K562 (cell line): ENCODE measurements around the gene NME7. TPM values are rescaled to one million over a fixed set of nuclear protein-coding genes. Genes with fewer than 3 reads are reported as not detected.
"Not testable (repeated sequence)": the region's sequence is repeated elsewhere in the genome, so short reads cannot be mapped to it uniquely, and the experiment has no call there.

Experiments used
- ATAC-seq: fragments of 200-7000 bp; cut with Tn5 transposase; 3 replicates; pipeline ENCODE4 v1.9.1; 2020; ENCODE audit warnings: moderate library complexity
- BruUV-seq: library from RNA; stranded (reverse); fragments of 400-500 nt; replicated peaks from 2 replicates; lab custom pipeline; 2021; lab: Mats Ljungman, UMichigan
- CTCF ChIA-PET: fragments of 300-600 bp; formaldehyde crosslinking; extraction: SDS; loops from one replicate; lab custom pipeline; 2021; ENCODE audit warnings: low intra/inter-chr PET ratio; lab: Yijun Ruan, JAX
- POLR2A ChIA-PET: fragments of 300-600, 350-650 bp; sonication (Branson Sonifier 250); formaldehyde crosslinking; extraction: SDS; loops from one replicate; lab custom pipeline; 2021; ENCODE audit warnings: antibody characterized with exemption, inconsistent platforms; lab: Yijun Ruan, JAX
- DNase-seq, 4 experiments: peaks; one replicate each; pipeline versions ENCODE4 v3.0.0 to v3.0.0-alpha.2; 2011 to 2018; ENCODE audit warnings: low spot score in 3 of 4, mixed read lengths in 3 of 4; ENCODE audit errors: extremely low read depth in 1 of 4
- FAIRE-seq: peaks from 2 replicates; lab custom pipeline; 2011; peaks lifted over from hg19 to GRCh38; lab: Jason Lieb, UNC
- H2AFZ ChIP-seq: 2 replicates; pipeline ENCODE4 v1.6.0; 2011; ENCODE audit warnings: low read depth, low read length, control low read depth, inconsistent platforms
- H3K27ac ChIP-seq: fragments of 200-600 bp; 3 replicates; pipeline ENCODE4 v1.8.0; 2011; ENCODE audit warnings: low read depth, mild to moderate bottlenecking, control low read depth, inconsistent platforms, low read length, moderate library complexity, mixed read lengths; ENCODE audit errors: extremely low read depth
- H3K27me3 ChIP-seq, 2 experiments: fragments of 300-600 bp in 1 of 2; 2 replicates in 1 of 2; 3 replicates in 1 of 2; pipeline versions ENCODE4 v1.6.0 to v1.8.0; 2011; ENCODE audit warnings: inconsistent platforms in 2 of 2, low read length in 2 of 2, mild to moderate bottlenecking in 1 of 2, mixed read lengths in 1 of 2, moderate library complexity in 1 of 2; ENCODE audit not compliant: control insufficient read depth in 2 of 2, insufficient read depth in 2 of 2
- H3K36me3 ChIP-seq: fragments of 300-600 bp; 3 replicates; pipeline ENCODE4 v1.8.0; 2011; ENCODE audit warnings: mild to moderate bottlenecking, low read length, inconsistent platforms; ENCODE audit not compliant: control insufficient read depth, insufficient read depth
- H3K4me1 ChIP-seq, 2 experiments: fragments of 200-600 bp in 1 of 2; replicated peaks in 1 of 2; 2 replicates in 1 of 2; 3 replicates in 1 of 2; pipeline versions ENCODE4 v1.5.1 to v1.8.0; 2011; ENCODE audit warnings: inconsistent platforms in 2 of 2, low read length in 2 of 2, mild to moderate bottlenecking in 1 of 2, mixed read lengths in 1 of 2, moderate library complexity in 1 of 2; ENCODE audit not compliant: control insufficient read depth in 2 of 2, insufficient read depth in 2 of 2
- H3K4me2 ChIP-seq: 2 replicates; pipeline ENCODE4 v1.6.1; 2011; ENCODE audit warnings: low read length, control low read depth, inconsistent platforms, mixed read lengths; ENCODE audit not compliant: insufficient read depth
- H3K4me3 ChIP-seq: fragments of 200-600 bp; sonication (generic), shearing (Covaris generic); 2 replicates; pipeline ENCODE4 v1.5.1; 2016; ENCODE audit warnings: control low read depth, inconsistent platforms
- H3K79me2 ChIP-seq: fragments of 200-600 bp; 3 replicates; pipeline ENCODE4 v1.8.0; 2011; ENCODE audit warnings: low read length, inconsistent platforms; ENCODE audit not compliant: control insufficient read depth, insufficient read depth
- H3K9ac ChIP-seq, 2 experiments: 2 replicates each; pipeline versions ENCODE4 v1.6.0 to v1.6.1; 2011; ENCODE audit warnings: low read depth in 2 of 2, low read length in 2 of 2, control low read depth in 1 of 2, inconsistent platforms in 1 of 2, mild to moderate bottlenecking in 1 of 2, mixed read lengths in 1 of 2; ENCODE audit not compliant: insufficient read depth in 1 of 2
- H3K9me1 ChIP-seq: one replicate; pipeline ENCODE4 v1.6.0; 2011; ENCODE audit warnings: inconsistent platforms, mild to moderate bottlenecking, low read length, moderate library complexity; ENCODE audit not compliant: control insufficient read depth, insufficient read depth
- H3K9me3 ChIP-seq: replicated peaks from 2 replicates; pipeline ENCODE4 v1.5.1; 2011; ENCODE audit warnings: low read depth, low read length, inconsistent platforms; ENCODE audit not compliant: control insufficient read depth, insufficient read depth
- H4K20me1 ChIP-seq: replicated peaks from 2 replicates; pipeline ENCODE4 v1.6.1; 2011; ENCODE audit warnings: low read length, inconsistent platforms, mixed read lengths; ENCODE audit not compliant: control insufficient read depth, insufficient read depth
- BCL6 ChIP-seq: fragments of 250-450 bp; sonication (Bioruptor Pico); IDR thresholded peaks from 2 replicates; pipeline ENCODE4 v1.4.0; 2020
- CREM ChIP-seq: IDR thresholded peaks from 2 replicates; pipeline ENCODE4 v1.6.1; 2014; ENCODE audit warnings: antibody characterized with exemption, low read depth
- GTF2A2 ChIP-seq: IDR thresholded peaks from 2 replicates; pipeline ENCODE4 v1.6.1; 2016; ENCODE audit warnings: mild to moderate bottlenecking, missing genetic modification characterization, missing compliant biosample characterization
- KAT7 ChIP-seq: sonication (generic); formaldehyde crosslinking; IDR thresholded peaks from 2 replicates; pipeline ENCODE4 v1.8.0; 2022; ENCODE audit warnings: missing genetic modification reagents, mild to moderate bottlenecking, borderline replicate concordance
- MECOM ChIP-seq: fragments of 250-450 bp; sonication (Bioruptor Pico); IDR thresholded peaks from 2 replicates; pipeline ENCODE4 v1.8.0; 2022; ENCODE audit warnings: inconsistent platforms
- RBM15 ChIP-seq: fragments of 200-400 bp; formaldehyde crosslinking; IDR thresholded peaks from 2 replicates; pipeline ENCODE4 v1.6.1; 2018; ENCODE audit warnings: mild to moderate bottlenecking, low read length, moderate library complexity; ENCODE audit not compliant: insufficient read depth
- SRF ChIP-seq, 2 experiments: fragments of 250-450, 450-650 bp in 1 of 2; sonication (Bioruptor Pico) in 1 of 2; sonication (generic) in 1 of 2; formaldehyde crosslinking; IDR thresholded peaks; 2 replicates each; pipeline versions ENCODE4 v1.5.0 to v1.5.1; 2020 to 2022; ENCODE audit warnings: mild to moderate bottlenecking in 1 of 2, missing genetic modification reagents in 1 of 2
- ZNF121 ChIP-seq: sonication (generic); formaldehyde crosslinking; conservative IDR thresholded peaks from 2 replicates; pipeline ENCODE4 v1.8.0; 2022; ENCODE audit warnings: missing genetic modification reagents
- ZNF507 ChIP-seq: conservative IDR thresholded peaks from 2 replicates; pipeline ENCODE4 v1.6.1; 2017; ENCODE audit warnings: missing genetic modification characterization, missing compliant biosample characterization
- WGBS: fragments of 100-300 bp; shearing (Covaris generic); methylation state at CpG from one replicate; pipeline ENCODE4 v1.1.6; 2016; ENCODE audit warnings: low coverage, mixed read lengths; ENCODE audit not compliant: insufficient coverage; ENCODE audit errors: missing lambda C conversion rate; 5-methylcytosine and 5-hydroxymethylcytosine counted together
- in situ Hi-C: fragments of 300-500 bp; cut with MboI; formaldehyde crosslinking; loops from 4 replicates; pipeline ENCODE4 v1.15.0; 2018; ENCODE audit warnings: inconsistent platforms, mixed read lengths
- intact Hi-C: fragments of 100-400 bp; cut with micrococcal nuclease; formaldehyde crosslinking; loops from 2 replicates; pipeline ENCODE4 v1.14.2; 2022
- polyA plus RNA-seq, 8 experiments: library from polyadenylated mRNA; depleted of rRNA in 4 of 8; stranded (reverse) in 5 of 8; unstranded in 3 of 8; fragments of >200 nt; fragmentation: Nextera tagmentation in 2 of 8; fragmentation: Illumina TruSeq in 1 of 8; extraction: Ambion mirVana in 2 of 8; extraction: Trizol in 1 of 8; gene quantifications; 2 replicates each; pipeline versions ENCODE4 v1.2.1 to v1.2.3, GENCODE V29; 2011 to 2014; ENCODE audit warnings: inconsistent platforms in 1 of 8, missing spikeins in 1 of 8
- total RNA-seq, 7 experiments: library from RNA; depleted of rRNA in 6 of 7; stranded (reverse); fragments of >200 nt in 6 of 7; fragmentation: Illumina TruSeq in 2 of 7; extraction: Trizol in 2 of 7; gene quantifications; 2 replicates each; pipeline versions ENCODE4 v1.2.1 to v1.2.3, GENCODE V29; 2011 to 2021; ENCODE audit warnings: low replicate concordance in 1 of 7
- TF ChIP-seq, protein P1 (sequence below): IDR thresholded peaks from 3 replicates; pipeline ENCODE4 v1.6.1; 2011; ENCODE audit warnings: borderline replicate concordance, mild to moderate bottlenecking; ENCODE audit not compliant: insufficient read length, insufficient read depth

Gene NME7
- total and polyA plus RNA-seq, 9 of the 15 experiments (the other 6 are each of a cell fraction or from before 2014, with no cell fraction given) = 7.9 to 43.2 (median 23.9) TPM

DNA sequence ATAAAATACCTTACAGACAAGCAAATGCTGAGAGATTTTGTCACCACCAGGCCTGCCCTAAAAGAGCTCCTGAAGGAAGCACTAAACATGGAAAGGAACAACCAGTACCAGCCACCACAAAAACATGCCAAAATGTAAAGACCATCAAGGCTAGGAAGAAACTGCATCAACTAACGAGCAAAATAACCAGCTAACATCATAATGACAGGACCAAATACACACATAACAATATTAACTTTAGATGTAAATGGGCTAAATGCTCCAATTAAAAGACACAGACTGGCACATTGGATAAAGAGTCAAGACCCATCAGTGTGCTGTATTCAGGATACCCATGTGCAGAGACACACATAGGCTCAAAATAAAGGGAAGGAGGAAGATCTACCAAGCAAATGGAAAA lies 35.0 kb upstream of the NME7 start:
- DNase-seq, H3K4me2 ChIP-seq, POLR2A ChIA-PET, H3K4me1 ChIP-seq, H2AFZ ChIP-seq, H3K9ac ChIP-seq, FAIRE-seq, ATAC-seq, intact Hi-C loops, in situ Hi-C loops, H3K27me3 ChIP-seq, H3K36me3 ChIP-seq, H3K27ac ChIP-seq, H3K9me3 ChIP-seq, H4K20me1 ChIP-seq, H3K4me3 ChIP-seq, BruUV-seq, H3K9me1 ChIP-seq, H3K79me2 ChIP-seq: not testable (repeated sequence)
- WGBS = 0% methylated on average over 1 of the region's 1 CpG
- peak; percentile 66 for TF ChIP-seq ZNF507 (tag)
- CTCF ChIA-PET = interaction anchor here (0.6 kb wide), 1 partner anchor 642 kb away, joined by 3 read pairs; no protein-coding TSS in a partner anchor

DNA sequence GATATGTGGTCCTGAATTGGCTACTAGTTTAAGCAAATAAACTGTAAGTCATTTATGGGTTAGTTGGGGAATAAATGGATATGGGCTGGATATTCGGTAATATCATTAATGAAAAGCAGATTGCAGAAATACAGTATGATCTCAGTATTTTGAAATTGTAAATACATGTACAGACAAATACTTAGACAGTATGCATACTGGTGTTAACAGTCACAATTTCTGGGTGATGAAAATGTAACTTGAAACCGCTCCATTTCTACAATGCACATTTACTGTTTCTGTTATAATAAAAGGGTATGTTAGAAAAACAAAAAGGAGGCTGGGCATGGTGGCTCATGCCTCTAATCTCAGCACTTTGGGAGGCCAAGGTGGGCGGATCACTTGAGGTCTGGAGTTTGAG lies 28.4 kb upstream of the NME7 start:
- peaks cover 3% of the 10 kb centered on the region; the same call in 2 of the 3 replicates for H3K36me3 ChIP-seq
- no TSS peak for BruUV-seq
- no peaks in the 10 kb centered on the region for H3K4me1 ChIP-seq
- H4K20me1 ChIP-seq = no peaks in the 10 kb centered on the region
- WGBS = 90% methylated on average over 3 of the region's 3 CpGs
- H3K27me3 ChIP-seq = no peaks in the 10 kb centered on the region
- no peak overlapping the region for H3K9ac ChIP-seq
- no peak overlapping the region for H2AFZ ChIP-seq
- H3K9me3 ChIP-seq = no peaks in the 10 kb centered on the region; the same call in none of the 2 replicates
- H3K9me1 ChIP-seq = no peaks in the 10 kb centered on the region
- no peak overlapping the region for H3K27ac ChIP-seq
- H3K4me2 ChIP-seq = no peak overlapping the region
- no peaks in the 10 kb centered on the region for H3K79me2 ChIP-seq
- no peak for ATAC-seq
- ChIA-PET CTCF (no interaction called here), POLR2A (no interaction called here)
- intact Hi-C loops = no loop called here
- H3K4me3 ChIP-seq = no peak overlapping the region
- no peak for FAIRE-seq
- TF ChIP-seq, protein P1, sequence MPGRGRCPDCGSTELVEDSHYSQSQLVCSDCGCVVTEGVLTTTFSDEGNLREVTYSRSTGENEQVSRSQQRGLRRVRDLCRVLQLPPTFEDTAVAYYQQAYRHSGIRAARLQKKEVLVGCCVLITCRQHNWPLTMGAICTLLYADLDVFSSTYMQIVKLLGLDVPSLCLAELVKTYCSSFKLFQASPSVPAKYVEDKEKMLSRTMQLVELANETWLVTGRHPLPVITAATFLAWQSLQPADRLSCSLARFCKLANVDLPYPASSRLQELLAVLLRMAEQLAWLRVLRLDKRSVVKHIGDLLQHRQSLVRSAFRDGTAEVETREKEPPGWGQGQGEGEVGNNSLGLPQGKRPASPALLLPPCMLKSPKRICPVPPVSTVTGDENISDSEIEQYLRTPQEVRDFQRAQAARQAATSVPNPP = no peak
- no peak for TF ChIP-seq RBM15
- TF ChIP-seq MECOM (CRISPR knock-in tag) = no peak
- TF ChIP-seq ZNF121 (CRISPR knock-in tag) = no peak
- no peak for TF ChIP-seq SRF (CRISPR knock-in tag; IDR thresholded peaks at IDR 0.05)
- no peak for TF ChIP-seq BCL6 (CRISPR knock-in tag)
- TF ChIP-seq KAT7 (CRISPR knock-in tag) = no peak
- TF ChIP-seq CREM = no peak
- no peak for TF ChIP-seq GTF2A2 (tag)
- no peak for DNase-seq
- in situ Hi-C loops = no loop called here
